HG02759 (cell line): Measurements from ENCODE around the gene COA7.

ENCODE experiments used
- ATAC-seq: cut with Tn5 transposase; IDR thresholded peaks from one replicate; pipeline ENCODE4 v1.9.1; 2021; ENCODE audit warnings: mild to moderate bottlenecking, moderate library complexity; ENCODE audit not compliant: unreplicated experiment

COA7 gene

DNA sequence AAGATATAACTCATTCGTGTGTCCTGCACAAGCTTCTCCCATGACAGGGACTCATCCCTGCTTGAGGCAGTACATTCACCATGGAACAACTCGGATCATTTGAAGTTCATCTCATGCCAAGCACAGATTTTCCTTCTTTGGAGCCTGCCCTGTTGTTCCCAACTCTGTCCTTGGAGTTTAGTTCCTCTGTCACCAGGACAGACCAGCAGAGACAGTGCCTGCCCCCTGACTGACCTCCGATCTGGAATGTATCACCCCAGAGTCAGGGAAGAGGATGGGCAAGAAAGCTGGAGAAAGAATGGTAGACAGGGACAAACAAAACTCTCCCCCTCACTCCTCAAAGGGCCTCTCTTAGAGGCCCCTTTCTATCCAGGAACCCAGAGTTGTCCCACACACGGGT lies 60.2 kb downstream of the COA7 start:
- ATAC-seq, result no peak

DNA sequence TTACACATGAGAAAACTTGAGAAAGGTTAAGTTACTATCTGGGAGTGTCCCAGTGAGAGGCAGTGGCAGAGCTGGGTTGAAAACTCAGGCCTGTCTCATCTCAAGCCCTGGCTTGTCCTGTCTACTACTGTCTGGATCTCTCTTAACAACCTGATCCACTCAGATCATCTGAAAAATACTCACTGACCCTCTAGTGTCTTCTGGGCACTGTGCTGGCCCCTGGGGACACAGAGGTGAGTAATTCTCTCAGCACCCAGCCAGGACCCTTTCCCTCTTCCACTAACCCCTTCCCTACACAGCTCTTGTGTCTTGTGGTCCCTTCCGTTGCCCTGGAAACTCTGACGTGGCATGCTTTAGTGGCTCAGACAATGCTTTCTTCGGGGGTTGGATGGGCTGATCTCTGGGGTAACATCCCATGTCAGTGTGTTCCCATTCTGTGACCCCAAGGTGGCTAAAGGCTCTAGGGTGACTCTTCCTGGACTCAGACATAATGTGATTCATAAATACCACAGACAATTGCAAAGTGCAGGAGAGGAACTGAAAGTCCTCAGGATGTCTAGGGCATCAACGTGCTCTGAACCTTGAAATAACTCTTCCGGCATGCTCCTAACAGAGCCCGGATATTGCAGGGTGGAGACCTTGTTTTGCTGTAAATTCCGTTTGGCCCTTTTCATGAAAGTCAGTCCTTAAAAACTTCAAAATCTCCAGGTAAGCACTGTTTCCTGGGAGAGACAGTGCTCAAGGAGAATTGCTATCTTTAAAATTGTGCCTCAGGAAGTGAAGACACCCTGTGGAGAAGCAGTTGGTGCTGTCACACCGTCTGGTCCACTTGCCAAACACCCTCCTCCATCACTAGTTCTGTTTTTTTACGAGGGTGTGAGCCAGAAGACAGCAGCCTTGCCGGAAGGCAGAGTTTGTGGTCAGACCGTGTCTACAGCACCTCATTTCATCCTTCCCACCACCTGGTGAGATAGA lies 61.1 kb downstream of the COA7 start:
- ATAC-seq, result peak; percentile 79

DNA sequence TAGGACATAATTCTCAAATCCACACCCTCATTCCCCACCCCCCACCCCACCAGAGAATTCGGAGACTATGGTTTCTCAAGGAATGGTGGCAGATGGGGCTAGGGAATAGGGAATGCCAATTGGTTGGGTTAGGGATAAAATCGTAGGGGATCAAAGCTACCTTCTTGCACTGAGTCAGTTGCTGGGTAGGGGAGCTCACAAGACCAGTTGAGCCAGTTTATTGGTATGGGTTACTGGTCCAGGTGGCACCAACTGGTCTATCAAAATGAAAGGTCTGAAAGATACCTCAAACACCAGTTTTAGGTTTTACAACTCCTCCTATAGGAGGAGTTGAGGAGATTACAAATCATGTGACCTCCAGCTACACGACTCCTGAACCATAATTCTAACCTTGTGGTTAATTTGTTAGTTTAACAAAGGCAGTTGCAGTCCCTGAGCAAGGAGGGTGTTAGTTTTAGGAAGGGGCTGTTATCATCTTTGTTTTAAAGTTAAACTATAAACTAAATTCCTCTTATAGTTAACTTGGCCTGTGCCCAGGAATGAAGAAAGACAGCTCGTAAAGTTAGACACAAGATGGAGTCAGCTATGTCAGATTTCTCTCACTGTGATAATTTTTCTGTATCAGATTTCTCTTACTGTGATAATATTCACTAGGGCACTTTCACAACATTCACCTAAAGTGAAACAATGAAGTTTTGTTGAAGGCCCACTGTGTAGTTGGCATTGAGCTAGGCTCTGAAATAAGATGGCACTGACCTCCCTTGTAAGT lies 62.6 kb downstream of the COA7 start:
- no peak for ATAC-seq
